ENCODE data around the gene FBXL13. TPM values are rescaled to one million over a fixed set of nuclear protein-coding genes. Genes with fewer than 3 reads are reported as not detected.
"Not testable (repeated sequence)": the region's sequence is repeated elsewhere in the genome, so short reads cannot be mapped to it uniquely, and the experiment has no call there.

Gene FBXL13
- total RNA-seq, 1 donor from 2014 or later = 0.98 TPM

- Histone ChIP-seq H3K4me1 (no peaks in the 10 kb centered on the region), H3K27me3 (no peaks in the 10 kb centered on the region), H3K27ac (no peak overlapping the region), H3K9me3 (no peaks in the 10 kb centered on the region), H3K36me3 (no peaks in the 10 kb centered on the region), H3K4me3 (no peak overlapping the region)
- DNase-seq (ENCODE audit: extremely low spot score in 2 of 2) = no peak
- TF ChIP-seq POLR2AphosphoS5 (IDR thresholded peaks at IDR 0.05; ENCODE audit: insufficient read depth in 1 of 2, low read depth in 1 of 2) = no peak
- TF ChIP-seq POLR2A (IDR thresholded peaks at IDR 0.05) = no peak
- TF ChIP-seq CTCF (IDR thresholded peaks at IDR 0.05) = no peak
- intact Hi-C loops (cut with DNase I) = no loop called here
Measured at GRCh38 chr7:103031024-103031423, 43.6 kb downstream of the FBXL13 start.

- H3K27me3 ChIP-seq = no peaks in the 10 kb centered on the region
- no peaks in the 10 kb centered on the region for H3K36me3 ChIP-seq
- intact Hi-C loops (cut with DNase I) = no loop called here
- TF ChIP-seq CTCF (IDR thresholded peaks at IDR 0.05) = no peak
- TF ChIP-seq POLR2AphosphoS5 (IDR thresholded peaks at IDR 0.05; ENCODE audit: insufficient read depth in 1 of 2, low read depth in 1 of 2) = no peak
- TF ChIP-seq POLR2A (IDR thresholded peaks at IDR 0.05) = no peak
- H3K27ac ChIP-seq = no peak overlapping the region
- no peak overlapping the region for H3K4me3 ChIP-seq
- no peaks in the 10 kb centered on the region for H3K9me3 ChIP-seq
- H3K4me1 ChIP-seq = no peaks in the 10 kb centered on the region
- no peak for DNase-seq (ENCODE audit: extremely low spot score in 2 of 2)
Measured at GRCh38 chr7:103025341-103025740, 49.3 kb downstream of the FBXL13 start.

GRCh38 chr7:103023578-103023977 is 51.0 kb downstream of the FBXL13 start:
- H3K27me3 ChIP-seq; DNase-seq (ENCODE audit: extremely low spot score in 2 of 2); H3K4me1 ChIP-seq; intact Hi-C loops (cut with DNase I); H3K36me3 ChIP-seq; H3K27ac ChIP-seq; H3K9me3 ChIP-seq; H3K4me3 ChIP-seq: not testable (repeated sequence)

- H3K9me3 ChIP-seq; H3K27me3 ChIP-seq; H3K27ac ChIP-seq; H3K4me3 ChIP-seq; DNase-seq (ENCODE audit: extremely low spot score in 2 of 2); intact Hi-C loops (cut with DNase I); H3K4me1 ChIP-seq; H3K36me3 ChIP-seq: not testable (repeated sequence)
Measured at GRCh38 chr7:103021490-103021889, 53.1 kb downstream of the FBXL13 start.

GRCh38 chr7:103020876-103021275 is 53.7 kb downstream of the FBXL13 start:
- DNase-seq (ENCODE audit: extremely low spot score in 2 of 2); H3K9me3 ChIP-seq; H3K27me3 ChIP-seq; H3K4me1 ChIP-seq; H3K36me3 ChIP-seq; intact Hi-C loops (cut with DNase I); H3K4me3 ChIP-seq; H3K27ac ChIP-seq: not testable (repeated sequence)

- DNase-seq (ENCODE audit: extremely low spot score in 2 of 2); H3K4me1 ChIP-seq; intact Hi-C loops (cut with DNase I); H3K27ac ChIP-seq; H3K9me3 ChIP-seq; H3K27me3 ChIP-seq; H3K36me3 ChIP-seq; H3K4me3 ChIP-seq: not testable (repeated sequence)
Measured at GRCh38 chr7:103018295-103018694, 56.3 kb downstream of the FBXL13 start.

GRCh38 chr7:103011650-103012049 is 62.9 kb downstream of the FBXL13 start:
- H3K27me3 ChIP-seq = no peaks in the 10 kb centered on the region
- no peaks in the 10 kb centered on the region for H3K9me3 ChIP-seq
- intact Hi-C loops (cut with DNase I) = no loop called here
- no peak overlapping the region for H3K27ac ChIP-seq
- DNase-seq (ENCODE audit: extremely low spot score in 2 of 2) = no peak
- H3K4me1 ChIP-seq = no peaks in the 10 kb centered on the region
- H3K4me3 ChIP-seq = no peak overlapping the region
- H3K36me3 ChIP-seq = no peaks in the 10 kb centered on the region
- no peak for TF ChIP-seq POLR2AphosphoS5 (IDR thresholded peaks at IDR 0.05; ENCODE audit: insufficient read depth in 1 of 2, low read depth in 1 of 2)
- TF ChIP-seq CTCF (IDR thresholded peaks at IDR 0.05) = no peak
- no peak for TF ChIP-seq POLR2A (IDR thresholded peaks at IDR 0.05)

Data from vagina (tissue), 2 donors.